NCI-H146 treated with DMSO at 0.1 percent for 48 hours (cell line): Measurements from ENCODE around the gene ATP11C.
"Not testable (repeated sequence)": the region's sequence is repeated elsewhere in the genome, so short reads cannot be mapped to it uniquely, and the experiment has no call there.

ENCODE experiments used
- DNase-seq: peaks from one replicate; lab custom pipeline; 2025; ENCODE audit not compliant: unreplicated experiment; lab: John Stamatoyannopoulos, UW

The ATP11C gene

GRCh38 chrX:139862208-139862607 lies 70.6 kb downstream of the ATP11C start:
- DNase-seq, result no peak

- not testable (repeated sequence) for DNase-seq
Measured at GRCh38 chrX:139856826-139857225, 76.0 kb downstream of the ATP11C start.

GRCh38 chrX:139851730-139852129 lies 81.1 kb downstream of the ATP11C start:
- no peak for DNase-seq

- no peak for DNase-seq
Measured at GRCh38 chrX:139850968-139851367, 81.9 kb downstream of the ATP11C start.

GRCh38 chrX:139844884-139845283 lies 88.0 kb downstream of the ATP11C start:
- DNase-seq, result no peak

GRCh38 chrX:139844163-139844562 lies 88.7 kb downstream of the ATP11C start:
- DNase-seq, result no peak

GRCh38 chrX:139842326-139843185 lies 90.3 kb downstream of the ATP11C start:
- DNase-seq, result no peak

- DNase-seq, result not testable (repeated sequence)
Measured at GRCh38 chrX:139836335-139836734, 96.5 kb downstream of the ATP11C start.

GRCh38 chrX:139834879-139835278 lies 98.0 kb downstream of the ATP11C start:
- no peak for DNase-seq

- no peak for DNase-seq
Measured at GRCh38 chrX:139832718-139833309, 100.0 kb downstream of the ATP11C start.

- DNase-seq, result no peak
Measured at GRCh38 chrX:139831675-139832456, 101.0 kb downstream of the ATP11C start.

- no peak for DNase-seq
Measured at GRCh38 chrX:139831017-139831416, 101.8 kb downstream of the ATP11C start.

GRCh38 chrX:139828830-139829229 lies 104.0 kb downstream of the ATP11C start:
- DNase-seq, result no peak

- no peak for DNase-seq
Measured at GRCh38 chrX:139828033-139828432, 104.8 kb downstream of the ATP11C start.

- DNase-seq, result no peak
Measured at GRCh38 chrX:139826065-139827044, 106.5 kb downstream of the ATP11C start.

GRCh38 chrX:139825618-139826017 lies 107.2 kb downstream of the ATP11C start:
- no peak for DNase-seq

- no peak for DNase-seq
Measured at GRCh38 chrX:139823806-139824205, 109.0 kb downstream of the ATP11C start.

- no peak for DNase-seq
Measured at GRCh38 chrX:139820358-139820984, 112.4 kb downstream of the ATP11C start.

- DNase-seq, result no peak
Measured at GRCh38 chrX:139816204-139816603, 116.6 kb downstream of the ATP11C start.

GRCh38 chrX:139815771-139816170 lies 117.1 kb downstream of the ATP11C start:
- DNase-seq, result no peak
